Esophagus muscularis mucosa (tissue), 3 donors: ENCODE measurements around the gene ABCC1.

Experiments used
- POLR2AphosphoS5 ChIP-seq, 2 donors: sonication (generic); formaldehyde crosslinking; IDR thresholded peaks; one replicate each; pipeline ENCODE4 v1.6.1; 2017; ENCODE audit warnings: antibody characterized with exemption in 2 of 2
- TF ChIP-seq, protein P1 (sequence below), 3 experiments: fragments of 200-600 bp in 2 of 3; fragments of 450-650 bp in 1 of 3; sonication (generic) in 2 of 3; IDR thresholded peaks; one replicate each; pipeline ENCODE4 v1.5.1; 2017 to 2019; ENCODE audit warnings: antibody characterized with exemption in 3 of 3, mild to moderate bottlenecking in 2 of 3, moderate library complexity in 1 of 3

DNA sequence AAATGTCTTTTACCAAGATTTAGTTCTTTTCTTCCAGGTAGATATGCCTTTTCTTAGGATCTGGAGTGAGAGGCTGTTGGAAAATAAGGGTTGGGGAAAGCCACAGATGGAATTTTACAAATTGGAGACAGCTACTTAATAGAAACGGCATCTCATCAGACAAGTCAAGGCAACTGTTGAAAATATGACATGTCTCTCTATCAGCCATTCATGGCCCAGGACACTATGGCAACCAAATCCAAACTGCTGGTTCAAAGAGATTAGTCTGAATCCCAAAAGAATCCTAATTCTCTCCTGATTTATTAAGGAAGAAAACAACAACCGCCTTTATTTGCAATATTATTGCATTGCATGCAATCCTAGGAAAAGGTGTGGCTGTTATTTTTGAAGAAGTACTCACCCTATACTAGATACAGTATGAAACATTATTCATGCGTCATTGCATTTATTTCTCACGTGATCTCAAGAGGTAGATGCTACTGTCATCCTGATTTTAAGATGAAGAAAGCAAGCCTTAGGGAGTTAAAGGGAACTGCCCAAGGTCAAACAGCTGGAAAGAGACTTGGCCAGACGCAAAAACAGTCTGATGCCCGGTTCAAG is 48.4 kb upstream of the ABCC1 start:
- TF ChIP-seq, protein P1, sequence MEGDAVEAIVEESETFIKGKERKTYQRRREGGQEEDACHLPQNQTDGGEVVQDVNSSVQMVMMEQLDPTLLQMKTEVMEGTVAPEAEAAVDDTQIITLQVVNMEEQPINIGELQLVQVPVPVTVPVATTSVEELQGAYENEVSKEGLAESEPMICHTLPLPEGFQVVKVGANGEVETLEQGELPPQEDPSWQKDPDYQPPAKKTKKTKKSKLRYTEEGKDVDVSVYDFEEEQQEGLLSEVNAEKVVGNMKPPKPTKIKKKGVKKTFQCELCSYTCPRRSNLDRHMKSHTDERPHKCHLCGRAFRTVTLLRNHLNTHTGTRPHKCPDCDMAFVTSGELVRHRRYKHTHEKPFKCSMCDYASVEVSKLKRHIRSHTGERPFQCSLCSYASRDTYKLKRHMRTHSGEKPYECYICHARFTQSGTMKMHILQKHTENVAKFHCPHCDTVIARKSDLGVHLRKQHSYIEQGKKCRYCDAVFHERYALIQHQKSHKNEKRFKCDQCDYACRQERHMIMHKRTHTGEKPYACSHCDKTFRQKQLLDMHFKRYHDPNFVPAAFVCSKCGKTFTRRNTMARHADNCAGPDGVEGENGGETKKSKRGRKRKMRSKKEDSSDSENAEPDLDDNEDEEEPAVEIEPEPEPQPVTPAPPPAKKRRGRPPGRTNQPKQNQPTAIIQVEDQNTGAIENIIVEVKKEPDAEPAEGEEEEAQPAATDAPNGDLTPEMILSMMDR (IDR thresholded peaks at IDR 0.05) = no peak
- TF ChIP-seq POLR2AphosphoS5 (IDR thresholded peaks at IDR 0.05) = no peak
